ENCODE data around the gene CLDN6.

DNA sequence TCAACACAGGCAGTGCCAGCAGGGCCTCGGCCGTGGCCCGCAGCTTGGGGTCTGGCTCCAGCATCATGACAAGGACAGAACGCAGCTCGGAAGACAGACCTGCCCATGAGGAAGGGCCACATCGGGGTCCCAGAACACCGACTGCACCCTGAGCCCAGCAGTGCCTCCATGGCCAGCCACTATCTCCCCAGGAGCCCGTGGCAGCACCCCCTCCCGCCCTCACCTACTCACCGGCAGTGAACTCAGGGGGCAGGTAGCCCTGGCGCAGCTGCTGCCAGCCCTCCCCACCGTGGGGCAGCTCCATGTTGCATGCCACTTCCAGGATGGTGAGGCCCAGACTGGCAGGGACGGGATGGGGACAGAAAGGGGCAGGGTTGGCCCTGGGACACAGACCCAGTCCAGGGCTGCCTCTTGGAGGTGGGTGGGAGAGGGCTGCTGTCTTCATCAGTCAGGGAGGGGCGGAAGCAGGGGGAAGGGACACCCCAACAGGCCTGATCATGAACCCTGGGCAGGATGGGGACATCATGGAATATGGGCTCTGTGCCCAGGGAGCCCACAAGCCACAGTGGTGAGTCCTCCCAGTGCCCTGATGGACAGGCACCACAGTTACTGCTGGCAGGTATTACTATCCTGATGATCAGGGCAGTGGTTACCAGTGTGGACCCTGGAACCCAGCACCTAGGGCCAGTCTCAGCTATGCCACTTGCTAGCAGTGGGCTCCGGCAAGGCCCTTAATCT, 43.5 kb downstream of the CLDN6 start:
- TF ChIP-seq CTCF (IDR thresholded peaks at IDR 0.05; ENCODE audit: low read depth, low read length), result no peak
- TF ChIP-seq EZH2phosphoT487 (IDR thresholded peaks at IDR 0.05; ENCODE audit: low read depth), result no peak

Measured in OCI-LY3 (cell line).